PFSK-1 (cell line): ENCODE results near the gene CPT1B.

Source experiments
- FOXP2 ChIP-seq: optimal IDR thresholded peaks from 2 replicates; pipeline ENCODE3; 2011; ENCODE audit warnings: borderline replicate concordance, control low read depth, inconsistent platforms; ENCODE audit not compliant: insufficient read depth; ENCODE audit errors: extremely low read length, extremely low read depth
- POLR2AphosphoS5 ChIP-seq: IDR thresholded peaks from 2 replicates; pipeline ENCODE4 v1.6.1; 2012; ENCODE audit warnings: low read depth, mild to moderate bottlenecking, control low read depth, low read length, moderate library complexity
- SIN3A ChIP-seq: IDR thresholded peaks from 2 replicates; pipeline ENCODE4 v1.6.1; 2012; ENCODE audit warnings: mild to moderate bottlenecking, low read length, moderate library complexity, borderline replicate concordance; ENCODE audit not compliant: insufficient read depth
- TAF1 ChIP-seq: IDR thresholded peaks from 2 replicates; pipeline ENCODE4 v1.6.1; 2012; ENCODE audit warnings: low read length, control low read depth, borderline replicate concordance; ENCODE audit not compliant: insufficient read depth
- TF ChIP-seq, protein P1 (sequence below), 2 experiments: IDR thresholded peaks; 2 replicates each; pipeline versions ENCODE4 v1.6.1 to v1.8.0; 2011 to 2012; ENCODE audit warnings: low read depth in 2 of 2, low read length in 2 of 2, control low read depth in 1 of 2, inconsistent platforms in 1 of 2, mild to moderate bottlenecking in 1 of 2, moderate library complexity in 1 of 2; ENCODE audit not compliant: insufficient read depth in 1 of 2

Gene CPT1B

DNA sequence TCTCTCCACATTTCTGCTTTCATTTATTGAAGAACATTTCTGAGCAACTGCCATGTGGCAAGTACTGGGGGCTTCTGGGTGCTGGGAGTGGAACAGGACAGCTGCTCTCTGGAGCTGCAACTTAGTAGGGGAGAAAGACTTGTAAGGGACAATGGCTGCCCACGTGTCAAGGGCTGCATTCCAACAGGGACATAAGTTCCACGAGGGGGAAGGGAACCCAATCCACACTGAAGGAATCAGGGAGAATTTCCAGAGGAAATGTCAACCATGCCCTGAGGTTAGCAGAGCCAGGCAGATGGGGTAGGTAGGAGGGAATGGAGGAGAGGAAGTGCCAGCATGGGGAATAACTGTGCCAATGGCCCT is 24.1 kb upstream of the CPT1B start:
- TF ChIP-seq, protein P1, sequence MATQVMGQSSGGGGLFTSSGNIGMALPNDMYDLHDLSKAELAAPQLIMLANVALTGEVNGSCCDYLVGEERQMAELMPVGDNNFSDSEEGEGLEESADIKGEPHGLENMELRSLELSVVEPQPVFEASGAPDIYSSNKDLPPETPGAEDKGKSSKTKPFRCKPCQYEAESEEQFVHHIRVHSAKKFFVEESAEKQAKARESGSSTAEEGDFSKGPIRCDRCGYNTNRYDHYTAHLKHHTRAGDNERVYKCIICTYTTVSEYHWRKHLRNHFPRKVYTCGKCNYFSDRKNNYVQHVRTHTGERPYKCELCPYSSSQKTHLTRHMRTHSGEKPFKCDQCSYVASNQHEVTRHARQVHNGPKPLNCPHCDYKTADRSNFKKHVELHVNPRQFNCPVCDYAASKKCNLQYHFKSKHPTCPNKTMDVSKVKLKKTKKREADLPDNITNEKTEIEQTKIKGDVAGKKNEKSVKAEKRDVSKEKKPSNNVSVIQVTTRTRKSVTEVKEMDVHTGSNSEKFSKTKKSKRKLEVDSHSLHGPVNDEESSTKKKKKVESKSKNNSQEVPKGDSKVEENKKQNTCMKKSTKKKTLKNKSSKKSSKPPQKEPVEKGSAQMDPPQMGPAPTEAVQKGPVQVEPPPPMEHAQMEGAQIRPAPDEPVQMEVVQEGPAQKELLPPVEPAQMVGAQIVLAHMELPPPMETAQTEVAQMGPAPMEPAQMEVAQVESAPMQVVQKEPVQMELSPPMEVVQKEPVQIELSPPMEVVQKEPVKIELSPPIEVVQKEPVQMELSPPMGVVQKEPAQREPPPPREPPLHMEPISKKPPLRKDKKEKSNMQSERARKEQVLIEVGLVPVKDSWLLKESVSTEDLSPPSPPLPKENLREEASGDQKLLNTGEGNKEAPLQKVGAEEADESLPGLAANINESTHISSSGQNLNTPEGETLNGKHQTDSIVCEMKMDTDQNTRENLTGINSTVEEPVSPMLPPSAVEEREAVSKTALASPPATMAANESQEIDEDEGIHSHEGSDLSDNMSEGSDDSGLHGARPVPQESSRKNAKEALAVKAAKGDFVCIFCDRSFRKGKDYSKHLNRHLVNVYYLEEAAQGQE (IDR thresholded peaks at IDR 0.05; ENCODE audit: insufficient read depth in 1 of 2, low read depth in 2 of 2, low read length in 2 of 2) = no peak
- TF ChIP-seq SIN3A (no peak), FOXP2 (no peak), POLR2AphosphoS5 (no peak), TAF1 (no peak)

DNA sequence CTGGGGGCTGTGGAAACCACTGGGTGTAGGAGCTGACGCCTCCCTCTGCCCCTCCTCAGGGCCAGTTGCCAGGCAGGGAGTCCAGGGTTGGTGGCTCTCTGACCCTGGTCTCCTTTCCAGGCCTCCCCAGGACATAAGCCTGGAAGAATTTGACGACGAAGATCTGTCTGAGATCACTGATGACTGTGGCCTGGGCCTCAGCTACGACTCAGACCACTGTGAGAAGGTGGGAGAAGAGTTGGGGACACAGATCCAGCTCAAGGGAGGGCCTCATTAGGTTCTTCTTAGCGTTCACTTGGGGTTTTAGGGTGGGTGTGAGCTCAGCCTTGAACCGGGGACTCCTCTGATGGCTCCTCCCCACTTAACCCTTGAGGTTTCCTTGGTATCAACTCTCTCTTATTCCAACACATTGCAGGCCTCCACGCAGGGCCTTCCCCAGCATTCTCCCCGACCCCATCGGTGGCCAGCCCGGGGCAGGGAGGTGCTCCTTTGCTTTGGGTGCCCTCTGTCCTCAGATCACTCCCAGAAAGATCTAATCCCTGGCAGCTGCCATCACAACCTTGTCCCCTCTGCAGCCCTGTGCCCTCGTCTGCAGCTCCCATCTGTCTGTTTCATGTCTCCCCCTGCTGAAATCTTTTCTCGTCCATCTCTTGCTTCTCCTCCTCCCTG is 23.6 kb upstream of the CPT1B start:
- no peak for TF ChIP-seq POLR2AphosphoS5
- TF ChIP-seq, protein P1 (IDR thresholded peaks at IDR 0.05; ENCODE audit: insufficient read depth in 1 of 2, low read depth in 2 of 2, low read length in 2 of 2) = no peak
- no peak for TF ChIP-seq SIN3A
- TF ChIP-seq TAF1 = no peak
- no peak for TF ChIP-seq FOXP2

DNA sequence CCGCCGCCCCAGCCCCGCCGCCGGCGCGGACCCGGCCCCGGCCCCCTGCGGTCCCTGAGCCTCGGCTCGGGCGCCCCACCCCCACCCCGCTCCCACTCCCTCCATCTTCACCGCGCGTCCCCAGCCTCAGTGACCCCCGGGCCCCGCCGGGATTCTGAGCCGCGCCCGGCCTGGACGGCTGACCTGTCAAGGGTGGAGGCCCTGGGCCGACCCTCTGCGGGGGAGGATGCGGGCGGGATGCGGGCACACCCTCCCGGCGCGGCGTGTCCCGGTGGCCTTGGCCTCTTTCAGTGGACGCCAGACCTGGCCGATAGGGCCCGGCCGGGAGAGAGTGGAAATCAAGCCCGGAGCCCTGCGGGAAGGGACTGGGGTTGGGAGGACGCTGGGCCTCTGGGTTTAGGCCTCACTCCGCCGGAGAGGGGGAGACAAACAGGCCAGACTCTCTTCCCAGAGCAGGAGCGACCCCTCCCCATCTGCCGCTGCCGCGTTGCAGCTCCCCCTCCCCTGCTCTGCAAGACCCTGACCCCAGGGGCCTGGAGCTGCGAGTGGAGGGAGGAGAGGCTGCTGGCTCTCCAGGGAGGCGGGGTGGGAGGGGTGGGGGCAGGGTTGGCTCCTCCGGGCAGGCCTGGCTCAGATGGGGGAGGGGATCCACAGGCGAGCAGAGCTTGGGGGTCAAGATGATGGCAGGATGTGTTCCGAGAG is 22.9 kb upstream of the CPT1B start:
- TF ChIP-seq, protein P1 (IDR thresholded peaks at IDR 0.05; ENCODE audit: insufficient read depth in 1 of 2, low read depth in 2 of 2, low read length in 2 of 2) = no peak
- no peak for TF ChIP-seq TAF1
- no peak for TF ChIP-seq SIN3A
- TF ChIP-seq FOXP2 = no peak
- TF ChIP-seq POLR2AphosphoS5 = no peak

DNA sequence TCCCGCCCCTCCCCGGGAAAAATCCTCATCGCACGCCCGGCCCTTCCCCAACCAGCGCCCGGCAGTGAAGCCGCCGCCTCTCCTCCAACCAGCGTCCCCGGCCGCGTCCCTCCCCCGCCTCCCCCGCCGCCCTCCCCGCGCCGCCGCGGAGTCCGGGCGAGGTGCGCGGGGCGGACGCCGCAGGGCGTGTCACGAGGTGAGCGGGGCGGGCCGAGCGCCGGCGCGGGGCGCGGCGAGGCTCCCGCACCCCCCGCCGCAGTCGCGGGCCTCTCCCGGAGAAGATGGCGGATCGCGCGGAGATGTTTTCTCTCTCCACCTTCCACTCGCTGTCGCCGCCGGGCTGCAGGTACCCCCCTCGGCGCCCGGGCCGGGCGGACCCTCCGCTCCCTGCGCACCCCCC is 22.3 kb upstream of the CPT1B start, which contains the start of gene MAPK8IP2:
MAPK8IP2 (plus strand) TSS at position 256 of the 400 bp plus-strand sequence; CDS start at position 282, 26 bp downstream.
- TF ChIP-seq SIN3A (no peak), TAF1 (no peak), FOXP2 (no peak), POLR2AphosphoS5 (no peak)
- TF ChIP-seq, protein P1 (IDR thresholded peaks at IDR 0.05; ENCODE audit: insufficient read depth in 1 of 2, low read depth in 2 of 2, low read length in 2 of 2) = no peak
